ENCODE results near the gene SFRP5. TPM values are rescaled to one million over a fixed set of nuclear protein-coding genes. Genes with fewer than 3 reads are reported as not detected.

The SFRP5 gene
- total RNA-seq, 2 donors from 2014 or later: not detected

DNA sequence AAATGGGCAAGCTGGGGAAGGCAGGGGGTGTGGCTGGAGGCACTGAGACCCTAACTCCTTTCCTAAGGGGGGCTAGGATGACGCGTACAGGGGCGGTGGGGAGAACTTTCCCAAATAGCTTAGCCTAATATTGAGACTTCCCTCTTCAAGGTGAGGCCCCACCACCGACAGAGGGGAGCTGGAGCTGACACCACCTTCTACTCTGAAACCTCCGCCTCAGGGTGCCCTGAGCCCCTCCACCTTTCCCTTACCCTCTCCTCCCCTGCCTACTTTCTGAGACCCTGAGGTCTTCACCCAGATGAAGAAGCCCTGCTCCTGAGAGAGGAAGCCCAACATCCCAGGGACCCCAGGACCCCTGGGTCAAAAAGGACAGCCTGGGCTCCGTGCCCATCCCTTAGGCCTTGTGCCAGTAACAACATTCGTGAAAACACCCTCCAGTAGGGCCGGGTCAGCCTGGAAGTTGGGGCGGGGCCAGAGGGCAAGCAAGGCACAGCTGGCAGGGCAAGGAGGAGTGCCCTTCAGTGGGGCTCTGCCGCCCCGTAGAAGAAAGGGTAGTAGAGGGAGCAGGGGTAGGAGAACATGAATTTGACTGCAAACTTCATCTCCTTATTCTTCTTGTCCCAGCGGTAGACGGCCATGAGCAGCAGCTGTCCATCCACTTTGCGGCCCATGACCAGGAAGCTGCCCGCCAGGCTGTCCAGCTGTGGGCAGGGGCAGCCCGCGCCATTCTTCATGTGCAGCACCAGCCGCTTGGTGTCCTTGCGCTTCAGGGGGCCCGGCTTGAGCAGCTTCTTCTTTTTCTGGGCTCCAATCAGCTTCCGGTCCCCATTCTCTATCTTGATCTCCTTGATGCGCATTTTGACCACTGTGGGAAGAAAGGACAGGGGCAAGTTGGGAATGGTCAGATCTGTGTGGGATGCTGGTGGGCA, 4.5 kb downstream of the SFRP5 start:
- H3K27me3 Mint-ChIP-seq: peaks cover 45% of the 10 kb centered on the region
- peaks cover 24% of the 10 kb centered on the region for H3K4me1 Mint-ChIP-seq
- H3K36me3 Mint-ChIP-seq (ENCODE audit: low read depth): peaks cover 4% of the 10 kb centered on the region
- peak overlapping the region; percentile 86 for H3K27ac Mint-ChIP-seq
- ATAC-seq (no peak), DNase-seq (no peak)
- no peak overlapping the region for H3K4me3 Mint-ChIP-seq
- H3K9me3 ChIP-seq (ENCODE audit: control insufficient read depth, low read length, poor library complexity, severe bottlenecking): no peaks in the 10 kb centered on the region

DNA sequence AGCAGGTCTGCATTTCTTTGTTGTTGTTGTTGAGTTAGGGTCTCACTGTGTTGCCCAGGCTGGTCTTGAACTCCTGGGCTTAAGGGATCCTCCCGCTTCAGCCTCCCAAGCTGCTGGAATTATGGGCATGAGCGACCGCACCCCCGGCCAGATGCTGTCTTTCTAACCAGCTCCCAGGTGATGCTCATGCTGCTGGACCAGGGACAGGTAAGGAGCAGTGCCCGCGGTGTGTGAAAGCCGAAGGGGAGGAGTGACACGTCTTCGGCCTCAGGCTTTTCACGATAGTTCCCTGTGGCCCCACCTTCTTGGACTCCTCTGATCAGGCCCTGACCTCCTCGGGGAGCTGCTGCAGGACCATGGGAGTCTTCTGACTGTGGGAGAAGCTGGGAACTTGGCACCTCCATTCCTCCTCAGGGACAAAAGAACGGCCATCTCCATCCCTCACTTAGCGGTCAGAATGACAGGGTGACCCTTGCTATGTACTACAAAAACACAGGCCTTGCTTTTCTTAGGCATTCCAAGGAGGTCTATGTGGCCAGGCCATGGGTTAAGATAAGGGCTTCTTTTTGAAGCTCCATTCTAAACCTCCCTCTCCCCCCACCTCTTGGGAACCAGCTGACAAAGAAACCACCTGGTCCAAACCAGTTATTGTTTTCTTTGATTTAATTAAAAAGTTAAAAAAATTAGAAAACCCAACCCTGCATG, 5.5 kb downstream of the SFRP5 start:
- Mint-ChIP-seq H3K36me3 (ENCODE audit: low read depth) (peaks cover 2% of the 10 kb centered on the region), H3K4me1 (peaks cover 22% of the 10 kb centered on the region), H3K27me3 (peaks cover 39% of the 10 kb centered on the region), H3K4me3 (no peak overlapping the region), H3K27ac (no peak overlapping the region)
- DNase-seq (no peak), ATAC-seq (no peak)
- no peaks in the 10 kb centered on the region for H3K9me3 ChIP-seq (ENCODE audit: control insufficient read depth, low read length, poor library complexity, severe bottlenecking)

DNA sequence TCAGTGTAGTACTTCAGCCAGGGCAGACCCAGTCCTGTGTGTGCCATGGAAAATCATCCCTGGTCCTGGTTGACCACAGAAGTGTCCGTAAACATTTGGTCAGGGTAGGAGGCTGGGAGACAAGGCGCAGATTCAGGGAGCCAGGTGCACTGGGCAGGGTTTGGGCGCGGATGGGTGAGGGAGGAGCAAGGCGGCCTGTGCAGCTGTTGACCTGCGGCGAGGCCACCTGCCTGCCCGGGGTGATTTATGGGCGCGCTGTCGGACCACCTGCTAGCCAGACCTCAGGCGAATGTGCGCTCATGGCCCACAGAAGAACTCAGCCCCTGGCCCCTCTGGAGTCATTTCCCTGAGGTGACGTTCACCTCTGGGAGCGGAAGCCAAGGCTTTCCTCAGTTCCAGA, 6.6 kb downstream of the SFRP5 start:
- ATAC-seq (no peak), DNase-seq (no peak)
- Mint-ChIP-seq H3K27ac (no peak overlapping the region), H3K4me3 (no peak overlapping the region), H3K27me3 (peaks cover 28% of the 10 kb centered on the region), H3K36me3 (ENCODE audit: low read depth) (peaks cover 2% of the 10 kb centered on the region), H3K4me1 (peaks cover 13% of the 10 kb centered on the region)
- no peaks in the 10 kb centered on the region for H3K9me3 ChIP-seq (ENCODE audit: control insufficient read depth, low read length, poor library complexity, severe bottlenecking)

DNA sequence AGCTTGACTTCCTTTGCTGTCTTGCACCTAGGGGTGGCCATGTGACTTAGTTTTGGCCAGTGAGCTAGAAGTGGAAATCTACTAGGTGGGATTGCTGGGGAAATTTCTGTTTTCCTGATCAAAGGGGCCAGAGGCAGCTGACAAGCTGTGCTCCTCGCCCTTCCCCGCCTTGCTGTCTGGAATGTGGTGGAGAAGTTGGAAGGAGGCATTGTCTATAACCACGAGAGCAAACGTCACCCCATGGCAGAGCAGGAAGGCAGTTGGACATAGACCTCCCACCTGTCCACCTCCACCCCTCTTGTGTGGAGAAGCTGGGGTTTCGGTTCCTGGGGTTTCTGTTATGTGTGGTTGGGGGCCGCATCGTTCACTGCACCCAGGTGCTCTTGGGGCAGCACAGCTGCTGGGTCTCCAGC, 7.3 kb downstream of the SFRP5 start:
- no peak for ATAC-seq
- no peaks in the 10 kb centered on the region for H3K9me3 ChIP-seq (ENCODE audit: control insufficient read depth, low read length, poor library complexity, severe bottlenecking)
- H3K4me1 Mint-ChIP-seq: peaks cover 12% of the 10 kb centered on the region
- H3K4me3 Mint-ChIP-seq: no peak overlapping the region
- H3K27ac Mint-ChIP-seq: peak overlapping the region; percentile 81
- peaks cover 2% of the 10 kb centered on the region for H3K36me3 Mint-ChIP-seq (ENCODE audit: low read depth)
- H3K27me3 Mint-ChIP-seq: peaks cover 21% of the 10 kb centered on the region
- no peak for DNase-seq

DNA sequence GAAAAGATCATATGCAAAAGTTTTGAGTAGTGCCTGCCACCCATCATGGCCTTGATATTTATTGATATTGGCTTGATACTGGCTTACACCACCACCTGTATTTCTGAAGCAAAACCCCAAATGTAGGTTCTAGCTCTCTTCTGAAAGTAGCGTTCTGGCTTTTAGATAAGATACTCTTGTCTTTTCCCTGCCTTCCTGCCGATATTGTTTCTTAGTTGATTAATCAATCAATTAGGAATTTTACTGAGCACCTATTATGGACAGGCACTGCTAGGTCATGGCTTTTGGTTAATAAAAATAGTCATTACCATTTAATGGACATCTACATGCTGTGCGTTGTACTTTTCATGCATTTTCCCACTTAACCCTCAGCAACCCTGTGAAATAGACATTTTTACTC, 7.9 kb downstream of the SFRP5 start:
- Mint-ChIP-seq H3K4me1 (peaks cover 10% of the 10 kb centered on the region), H3K36me3 (ENCODE audit: low read depth) (peaks cover 2% of the 10 kb centered on the region), H3K27ac (peak overlapping the region; percentile 81), H3K27me3 (peaks cover 15% of the 10 kb centered on the region), H3K4me3 (no peak overlapping the region)
- ATAC-seq (no peak), DNase-seq (no peak)
- no peaks in the 10 kb centered on the region for H3K9me3 ChIP-seq (ENCODE audit: control insufficient read depth, low read length, poor library complexity, severe bottlenecking)

DNA sequence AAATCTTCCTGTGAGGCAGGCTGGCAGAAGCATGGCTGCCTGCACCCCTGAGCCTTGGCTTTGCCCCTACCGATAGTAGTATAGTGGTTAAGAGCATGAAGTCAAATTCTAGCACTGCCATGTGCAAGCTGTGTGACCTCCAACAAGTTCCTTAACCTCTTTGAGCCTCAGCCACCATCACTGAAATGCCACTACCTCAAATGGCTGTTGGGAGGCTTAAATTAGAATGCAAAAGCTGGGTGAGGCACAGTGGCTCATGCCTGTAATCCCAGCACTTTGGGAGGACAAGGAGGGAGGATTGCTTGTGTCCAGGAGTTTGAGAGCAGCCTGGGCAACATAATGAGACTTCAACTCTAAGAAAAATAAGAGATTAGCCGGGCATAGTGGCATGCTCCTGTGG, 8.4 kb downstream of the SFRP5 start:
- ATAC-seq (no peak), DNase-seq (no peak)
- Mint-ChIP-seq H3K36me3 (ENCODE audit: low read depth) (peaks cover 2% of the 10 kb centered on the region), H3K4me3 (no peak overlapping the region), H3K27ac (no peak overlapping the region), H3K4me1 (peaks cover 10% of the 10 kb centered on the region), H3K27me3 (peaks cover 10% of the 10 kb centered on the region)
- H3K9me3 ChIP-seq (ENCODE audit: control insufficient read depth, low read length, poor library complexity, severe bottlenecking): no peaks in the 10 kb centered on the region

DNA sequence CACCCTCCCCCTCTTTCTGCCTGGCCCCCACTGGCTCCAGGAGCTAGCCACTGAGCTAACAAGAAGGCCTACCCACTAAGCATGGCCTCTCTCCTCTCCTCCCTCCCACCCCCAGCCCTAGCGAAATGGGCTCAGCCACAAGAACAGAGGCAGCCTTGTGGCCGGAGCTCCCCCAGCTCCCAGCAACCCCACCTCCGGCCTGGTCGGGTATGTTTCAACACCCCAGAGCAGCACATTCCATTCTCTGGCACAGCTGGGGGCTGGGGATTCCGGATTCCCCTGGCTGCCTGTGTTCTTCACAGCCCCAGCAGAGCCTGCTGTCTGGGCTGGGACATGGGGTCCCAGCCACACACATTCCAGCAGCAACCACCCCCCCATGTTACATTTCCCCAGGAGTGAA, 9.0 kb downstream of the SFRP5 start:
- peaks cover 4% of the 10 kb centered on the region for H3K27me3 Mint-ChIP-seq
- no peaks in the 10 kb centered on the region for H3K9me3 ChIP-seq (ENCODE audit: control insufficient read depth, low read length, poor library complexity, severe bottlenecking)
- ATAC-seq (no peak), DNase-seq (no peak)
- peaks cover 7% of the 10 kb centered on the region for H3K4me1 Mint-ChIP-seq
- peaks cover 2% of the 10 kb centered on the region for H3K36me3 Mint-ChIP-seq (ENCODE audit: low read depth)
- no peak overlapping the region for H3K4me3 Mint-ChIP-seq
- H3K27ac Mint-ChIP-seq: no peak overlapping the region

DNA sequence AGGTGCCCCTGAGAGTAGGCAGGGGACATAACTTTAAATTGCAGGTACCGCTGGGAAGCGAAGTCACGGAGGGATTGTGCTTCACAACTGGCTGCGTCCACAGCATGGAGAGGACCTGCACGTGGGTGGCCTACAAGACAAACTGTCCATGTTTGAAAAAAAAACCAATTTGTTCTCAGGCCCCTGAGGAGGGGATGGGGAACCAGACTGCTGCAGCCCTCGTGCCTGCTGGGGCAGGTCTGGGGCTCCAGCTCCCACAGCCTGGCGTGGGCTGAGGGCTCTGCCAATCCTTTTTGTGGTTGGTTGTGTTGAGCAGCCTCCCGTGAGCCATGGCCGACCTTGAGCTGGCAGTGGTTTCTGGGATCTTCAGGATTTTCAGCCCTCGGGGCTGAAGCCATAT, 9.7 kb downstream of the SFRP5 start:
- no peaks in the 10 kb centered on the region for H3K9me3 ChIP-seq (ENCODE audit: control insufficient read depth, low read length, poor library complexity, severe bottlenecking)
- no peak for DNase-seq
- Mint-ChIP-seq H3K4me3 (no peak overlapping the region), H3K27ac (no peak overlapping the region), H3K27me3 (no peaks in the 10 kb centered on the region), H3K4me1 (peaks cover 5% of the 10 kb centered on the region), H3K36me3 (ENCODE audit: low read depth) (peaks cover 3% of the 10 kb centered on the region)
- no peak for ATAC-seq

DNA sequence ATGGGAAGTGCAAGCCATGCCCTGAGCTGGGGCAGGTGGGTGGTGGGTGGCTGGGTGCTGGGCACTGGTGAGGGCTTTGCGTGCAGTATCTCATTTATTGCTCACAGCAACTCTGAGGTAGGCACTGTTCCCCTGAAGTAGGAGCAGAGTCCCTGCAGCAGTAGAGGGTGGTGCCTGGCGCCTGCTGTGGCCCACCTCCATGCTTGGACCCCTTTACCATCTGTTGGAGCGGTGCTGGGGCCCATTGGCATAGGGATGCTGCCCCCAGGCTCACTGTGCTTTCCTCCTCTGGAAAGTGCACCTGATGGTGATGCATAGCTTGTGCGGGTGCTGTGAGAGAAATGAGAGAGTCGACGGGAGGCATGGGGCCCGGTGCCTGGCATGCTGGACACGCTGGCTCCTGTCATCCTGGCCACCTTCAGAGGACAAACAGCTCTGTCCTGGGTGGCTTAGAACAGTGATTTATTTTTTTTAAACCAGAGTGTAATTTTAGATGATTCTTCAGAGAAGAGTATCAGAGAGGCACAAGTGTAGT, 10.4 kb downstream of the SFRP5 start:
- H3K27me3 Mint-ChIP-seq: no peaks in the 10 kb centered on the region
- no peak for DNase-seq
- no peaks in the 10 kb centered on the region for H3K9me3 ChIP-seq (ENCODE audit: control insufficient read depth, low read length, poor library complexity, severe bottlenecking)
- no peak overlapping the region for H3K27ac Mint-ChIP-seq
- no peak for ATAC-seq
- no peak overlapping the region for H3K4me3 Mint-ChIP-seq
- peaks cover 5% of the 10 kb centered on the region for H3K4me1 Mint-ChIP-seq
- peaks cover 7% of the 10 kb centered on the region for H3K36me3 Mint-ChIP-seq (ENCODE audit: low read depth)

DNA sequence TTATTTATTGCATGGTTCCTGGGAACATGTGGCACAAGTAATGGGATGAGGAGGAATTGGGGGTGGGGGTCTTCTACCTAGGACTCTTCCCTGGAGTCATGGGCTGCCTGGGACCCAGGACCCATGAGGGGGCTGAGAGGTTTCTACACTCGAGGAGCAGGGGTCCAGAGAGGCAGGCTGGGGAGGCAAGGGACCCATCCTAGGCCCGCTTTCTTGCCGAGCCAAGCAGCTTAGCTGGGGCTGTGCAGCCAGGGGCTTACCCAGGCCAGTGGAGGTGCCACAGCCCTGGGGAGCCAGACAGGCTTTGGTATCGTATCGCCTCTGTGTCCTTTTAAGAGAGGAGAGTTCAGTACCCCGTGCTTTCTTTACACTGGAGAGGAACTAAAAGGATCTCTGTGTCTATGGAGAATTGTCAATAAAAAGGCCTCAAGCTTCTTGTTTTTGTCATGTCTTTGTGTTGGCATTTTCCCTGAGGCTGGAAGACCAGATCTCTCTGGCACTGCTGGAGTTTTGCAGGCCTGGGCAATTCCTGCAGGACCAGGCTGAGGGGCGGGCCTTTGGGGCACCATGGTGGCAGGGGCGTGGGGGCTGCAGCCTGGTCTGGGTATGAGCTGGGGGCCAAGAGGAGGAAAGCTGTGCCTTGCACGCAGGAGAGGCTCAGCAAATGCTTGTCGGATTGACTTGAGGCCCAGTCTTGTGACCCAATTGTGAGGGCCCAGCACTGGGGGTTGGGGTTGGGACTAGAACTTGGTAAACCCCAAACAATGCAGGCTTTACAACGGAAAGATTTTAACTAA, 11.1 kb downstream of the SFRP5 start:
- no peaks in the 10 kb centered on the region for H3K9me3 ChIP-seq (ENCODE audit: control insufficient read depth, low read length, poor library complexity, severe bottlenecking)
- no peak for ATAC-seq
- Mint-ChIP-seq H3K27me3 (no peaks in the 10 kb centered on the region), H3K4me3 (no peak overlapping the region), H3K4me1 (peaks cover 5% of the 10 kb centered on the region), H3K36me3 (ENCODE audit: low read depth) (peaks cover 7% of the 10 kb centered on the region), H3K27ac (peak overlapping the region; percentile 8)
- DNase-seq: no peak

DNA sequence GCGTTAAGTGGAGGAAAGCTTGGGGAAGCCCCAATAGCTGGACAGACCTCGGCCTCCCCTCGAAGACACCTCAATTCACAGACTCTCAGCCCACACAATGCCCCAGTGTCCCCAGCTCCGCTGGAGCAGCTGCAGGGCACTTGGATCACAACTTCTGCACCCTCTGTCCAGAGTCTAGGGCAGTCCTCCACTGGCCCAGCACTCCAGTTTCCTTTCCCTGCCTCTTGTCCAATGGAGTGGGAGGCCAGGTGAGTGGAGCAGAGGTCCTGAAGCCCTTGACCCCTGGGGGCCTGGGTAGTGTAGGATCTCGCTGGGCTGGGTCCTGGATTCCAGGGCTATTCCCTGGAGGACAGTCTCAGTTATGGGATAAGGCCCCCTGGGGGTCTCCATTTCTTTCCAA, 11.9 kb downstream of the SFRP5 start:
- Mint-ChIP-seq H3K4me3 (no peak overlapping the region), H3K4me1 (peaks cover 5% of the 10 kb centered on the region), H3K36me3 (ENCODE audit: low read depth) (peaks cover 8% of the 10 kb centered on the region), H3K27me3 (no peaks in the 10 kb centered on the region), H3K27ac (no peak overlapping the region)
- DNase-seq (no peak), ATAC-seq (no peak)
- no peaks in the 10 kb centered on the region for H3K9me3 ChIP-seq (ENCODE audit: control insufficient read depth, low read length, poor library complexity, severe bottlenecking)

DNA sequence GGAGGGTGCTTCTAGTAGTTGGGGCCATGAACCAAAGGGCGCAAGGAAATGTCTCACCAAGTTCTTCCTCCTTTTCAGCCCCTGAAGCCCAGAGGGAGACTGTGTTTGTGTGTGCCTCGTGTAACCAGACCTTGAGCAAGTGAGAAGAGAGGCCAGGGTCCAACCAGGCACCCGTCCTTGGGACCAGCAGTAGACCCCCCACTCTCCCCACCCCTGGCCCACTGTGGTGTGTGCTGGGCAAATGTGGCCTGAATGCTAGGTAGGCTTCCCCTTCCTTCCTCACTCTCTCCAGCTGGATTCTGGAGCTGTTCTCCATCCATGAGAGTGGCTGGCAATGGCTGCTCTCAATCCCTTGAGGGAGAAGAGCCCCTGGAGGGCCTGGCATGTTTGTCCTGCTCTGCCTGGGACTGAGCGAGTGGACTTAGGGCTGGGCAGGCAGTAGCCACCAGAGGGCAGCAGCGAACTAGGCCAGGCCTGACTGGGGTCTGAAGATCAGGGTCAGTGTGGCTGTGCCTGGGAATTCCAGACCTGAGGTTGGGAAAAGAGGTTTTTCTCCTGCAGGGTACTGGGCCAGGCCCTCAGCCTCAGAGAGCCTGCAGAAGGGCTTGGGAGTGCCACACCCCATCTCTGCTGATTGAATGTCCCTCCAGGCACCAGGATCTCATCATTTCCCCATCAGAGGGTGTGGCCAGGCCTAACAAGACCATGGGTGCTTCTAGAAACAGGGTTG, 12.5 kb downstream of the SFRP5 start:
- ATAC-seq: peak; percentile 68
- peaks cover 8% of the 10 kb centered on the region for H3K36me3 Mint-ChIP-seq (ENCODE audit: low read depth)
- H3K4me1 Mint-ChIP-seq: peaks cover 2% of the 10 kb centered on the region

More for the DNA sequence above, 12.5 kb downstream of the SFRP5 start:
- no peak overlapping the region for H3K4me3 Mint-ChIP-seq
- H3K27me3 Mint-ChIP-seq: no peaks in the 10 kb centered on the region
- no peaks in the 10 kb centered on the region for H3K9me3 ChIP-seq (ENCODE audit: control insufficient read depth, low read length, poor library complexity, severe bottlenecking)
- peak in 1 of 3 donors; percentile 41 for DNase-seq
- H3K27ac Mint-ChIP-seq: no peak overlapping the region

Data from T-helper 17 cell (primary cell).